Psoas muscle (tissue), 8 donors: ENCODE measurements around the gene PHGDH. TPM values are rescaled to one million over a fixed set of nuclear protein-coding genes. Genes with fewer than 3 reads are reported as not detected.

Experiments used
- ATAC-seq, 4 donors: fragments of 200-7000 bp; cut with Tn5 transposase; one replicate each; pipeline ENCODE4 v1.9.1; 2020; ENCODE audit warnings: moderate library complexity in 3 of 4, mild to moderate bottlenecking in 2 of 4
- DNase-seq, 2 donors: peaks; one replicate each; pipeline ENCODE4 v3.0.0-alpha.2; 2020
- H3K27ac ChIP-seq: fragments of 200-600 bp; one replicate; pipeline ENCODE4 v1.8.0; 2022
- H3K27me3 ChIP-seq, 3 donors: fragments of 200-600 bp in 1 of 3; one replicate each; pipeline versions ENCODE4 v1.6.1 to v1.8.0; 2013 to 2022; ENCODE audit warnings: low read length in 2 of 3, mild to moderate bottlenecking in 2 of 3, moderate library complexity in 1 of 3; ENCODE audit not compliant: insufficient read depth in 3 of 3
- H3K36me3 ChIP-seq, 2 donors: fragments of 200-600 bp in 1 of 2; one replicate each; pipeline versions ENCODE4 v1.6.1 to v1.8.0; 2013 to 2022; ENCODE audit warnings: low read depth in 1 of 2, mild to moderate bottlenecking in 1 of 2, moderate library complexity in 1 of 2; ENCODE audit not compliant: insufficient read depth in 1 of 2
- H3K4me1 ChIP-seq: fragments of 200-600 bp; one replicate; pipeline ENCODE4 v1.8.0; 2022
- H3K4me3 ChIP-seq: fragments of 200-600 bp; one replicate; pipeline ENCODE4 v1.8.0; 2022; ENCODE audit warnings: mild to moderate bottlenecking
- H3K9me3 ChIP-seq: fragments of 200-600 bp; one replicate; pipeline ENCODE4 v1.8.0; 2022
- WGBS, 3 donors: extraction: QIAGEN DNeasy Blood & Tissue Kit; methylation state at CpG; one replicate each; pipeline versions ENCODE4 v1.1.6 to v1.1.7; 2013; 5-methylcytosine and 5-hydroxymethylcytosine counted together
- intact Hi-C, 2 donors: fragments of 100-400 bp; cut with DNase I; formaldehyde crosslinking; loops; one replicate each; pipeline versions ENCODE4 v1.11.0 to v1.14.2; 2022
- polyA plus RNA-seq, 3 donors: library from polyadenylated mRNA; stranded (reverse); fragments of 200-250 nt; gene quantifications; one replicate each; pipeline ENCODE4 v1.2.3, GENCODE V29; 2013
- total RNA-seq, 4 donors: library from RNA; stranded (reverse); fragmentation: NEBNext Ultra II Directional in 2 of 4; extraction: Animal tissue kit (Norgen Biotek cat#: 25700) in 2 of 4; gene quantifications; one replicate each; pipeline versions ENCODE4 v1.2.1 to v1.2.4, GENCODE V29; 2021 to 2023
- TF ChIP-seq, protein P1 (sequence below): fragments of 200-600 bp; IDR thresholded peaks from one replicate; pipeline ENCODE4 v1.8.0; 2022; ENCODE audit warnings: antibody characterized with exemption
- donor health status: healthy with polysubstance abuse.
- donor health status: DM: no; HTN: no; CAD: no; lungs with moderate emphysema.
- donor health status: Bipolar disorder and iron deficiency.
- donor health status: healthy.
- donor health status: DM: yes; HTN: yes; CAD: no.
- donor health status: DM: no; HTN: no; CAD: no.
- donor health status: DM: no; HTN: no; CAD: no.
- donor health status: DM: yes; HTN: yes; CAD: no.

PHGDH gene
- total and polyA plus RNA-seq, 7 donors = 1.3 to 5.1 (median 2.7) TPM

- ATAC-seq = no peak
- Histone ChIP-seq H3K4me1 (peaks cover 19% of the 10 kb centered on the region), H3K27ac (no peak overlapping the region), H3K36me3 (no peaks in the 10 kb centered on the region), H3K9me3 (no peaks in the 10 kb centered on the region), H3K4me3 (no peak overlapping the region), H3K27me3 (peaks cover 0 to 16% (median 2%) of the 10 kb centered on the region in 3 donors)
- intact Hi-C loops = no loop called here
- DNase-seq = no peak
- TF ChIP-seq, protein P1, sequence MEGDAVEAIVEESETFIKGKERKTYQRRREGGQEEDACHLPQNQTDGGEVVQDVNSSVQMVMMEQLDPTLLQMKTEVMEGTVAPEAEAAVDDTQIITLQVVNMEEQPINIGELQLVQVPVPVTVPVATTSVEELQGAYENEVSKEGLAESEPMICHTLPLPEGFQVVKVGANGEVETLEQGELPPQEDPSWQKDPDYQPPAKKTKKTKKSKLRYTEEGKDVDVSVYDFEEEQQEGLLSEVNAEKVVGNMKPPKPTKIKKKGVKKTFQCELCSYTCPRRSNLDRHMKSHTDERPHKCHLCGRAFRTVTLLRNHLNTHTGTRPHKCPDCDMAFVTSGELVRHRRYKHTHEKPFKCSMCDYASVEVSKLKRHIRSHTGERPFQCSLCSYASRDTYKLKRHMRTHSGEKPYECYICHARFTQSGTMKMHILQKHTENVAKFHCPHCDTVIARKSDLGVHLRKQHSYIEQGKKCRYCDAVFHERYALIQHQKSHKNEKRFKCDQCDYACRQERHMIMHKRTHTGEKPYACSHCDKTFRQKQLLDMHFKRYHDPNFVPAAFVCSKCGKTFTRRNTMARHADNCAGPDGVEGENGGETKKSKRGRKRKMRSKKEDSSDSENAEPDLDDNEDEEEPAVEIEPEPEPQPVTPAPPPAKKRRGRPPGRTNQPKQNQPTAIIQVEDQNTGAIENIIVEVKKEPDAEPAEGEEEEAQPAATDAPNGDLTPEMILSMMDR = no peak
- WGBS, 3 donors = 54 to 59% (median 59%) methylated on average over 5 of the region's 5 CpGs
Measured at GRCh38 chr1:119715542-119715941, 3.8 kb downstream of the PHGDH start.

DNA sequence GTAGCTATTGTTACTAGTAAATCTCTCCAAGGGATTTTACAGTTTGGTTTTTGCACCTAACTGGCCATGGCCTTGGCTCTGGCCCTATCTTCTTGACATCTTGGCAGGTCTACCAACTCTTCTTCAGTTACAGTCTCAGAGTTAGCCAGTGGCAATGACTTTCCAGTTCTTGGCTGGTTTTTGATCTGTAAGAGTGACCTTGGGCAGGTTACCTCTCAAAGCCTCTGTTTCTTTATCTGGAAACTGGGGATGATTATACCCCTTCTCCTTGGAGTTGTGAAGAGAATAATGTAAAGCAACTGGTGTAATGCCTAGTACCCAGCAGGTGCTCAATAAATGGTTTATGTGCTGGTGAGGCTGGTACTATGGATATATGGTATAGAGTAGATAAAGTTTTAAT is 6.7 kb downstream of the PHGDH start:
- DNase-seq = no peak
- ATAC-seq = no peak
- H3K4me1 ChIP-seq = peaks cover 10% of the 10 kb centered on the region
- no peak overlapping the region for H3K27ac ChIP-seq
- intact Hi-C loops = no loop called here
- H3K9me3 ChIP-seq = no peaks in the 10 kb centered on the region
- no peaks in the 10 kb centered on the region for H3K36me3 ChIP-seq
- H3K27me3 ChIP-seq = no peaks in the 10 kb centered on the region
- no peak overlapping the region for H3K4me3 ChIP-seq
- TF ChIP-seq, protein P1 = no peak

- TF ChIP-seq, protein P1 = no peak
- Histone ChIP-seq H3K27me3 (no peaks in the 10 kb centered on the region), H3K27ac (no peak overlapping the region), H3K4me3 (no peak overlapping the region), H3K9me3 (no peaks in the 10 kb centered on the region), H3K4me1 (peaks cover 4% of the 10 kb centered on the region), H3K36me3 (no peaks in the 10 kb centered on the region)
- no peak for DNase-seq
- ATAC-seq = no peak
- 97 to 99% (median 97%) methylated on average over 3 of the region's 3 CpGs for WGBS, 3 donors
- intact Hi-C loops = no loop called here
Measured at GRCh38 chr1:119718972-119719371, 7.2 kb downstream of the PHGDH start.

DNA sequence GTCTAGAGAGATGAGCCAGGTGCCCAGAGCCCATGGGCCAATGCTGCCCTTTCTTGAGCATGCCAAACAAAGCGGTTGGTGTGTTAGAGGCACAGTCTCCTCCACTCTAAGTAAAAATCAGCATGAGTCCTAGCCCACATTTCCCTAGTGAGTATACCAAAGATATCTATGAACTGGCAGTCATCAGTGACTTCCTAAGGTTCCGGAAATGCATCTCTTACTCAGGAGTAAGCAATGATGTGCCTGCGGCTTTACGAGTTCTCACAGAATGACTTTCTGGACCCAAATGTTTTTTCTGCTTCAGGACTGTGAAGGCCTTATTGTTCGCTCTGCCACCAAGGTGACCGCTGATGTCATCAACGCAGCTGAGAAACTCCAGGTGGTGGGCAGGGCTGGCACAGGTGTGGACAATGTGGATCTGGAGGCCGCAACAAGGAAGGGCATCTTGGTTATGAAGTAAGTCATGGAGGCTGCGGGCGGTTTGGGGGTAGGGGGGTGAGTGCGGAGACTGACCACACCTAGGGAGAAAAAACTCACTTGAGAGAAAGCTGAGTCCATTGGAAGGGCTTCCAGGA is 9.2 kb downstream of the PHGDH start:
- Histone ChIP-seq H3K4me3 (no peak overlapping the region), H3K27ac (no peak overlapping the region), H3K36me3 (no peaks in the 10 kb centered on the region), H3K9me3 (no peaks in the 10 kb centered on the region), H3K4me1 (no peaks in the 10 kb centered on the region), H3K27me3 (no peaks in the 10 kb centered on the region)
- DNase-seq (no peak), ATAC-seq (no peak)
- intact Hi-C loops = no loop called here
- TF ChIP-seq, protein P1 = no peak
- WGBS, 3 donors = 96 to 97% (median 96%) methylated on average over 11 of the region's 11 CpGs

DNA sequence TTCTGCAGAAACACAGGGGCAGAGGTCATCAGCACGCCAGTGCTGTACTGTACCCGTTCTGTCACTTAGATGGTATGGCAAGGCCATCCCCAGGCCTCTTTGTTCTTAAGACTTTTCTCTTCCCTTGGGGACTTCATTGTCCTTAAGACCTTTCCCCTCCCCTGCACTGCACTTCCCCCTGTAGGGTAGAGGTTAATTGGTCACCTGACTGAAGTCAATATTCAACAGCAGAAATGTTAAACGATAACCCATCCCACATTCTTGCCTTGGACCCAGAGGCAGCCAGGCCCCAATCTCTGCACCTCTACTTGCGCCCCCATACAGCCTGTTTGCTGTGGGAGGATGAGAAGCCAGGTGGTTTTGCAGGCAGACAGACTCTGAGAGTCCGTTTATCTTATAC is 10.2 kb downstream of the PHGDH start:
- TF ChIP-seq, protein P1 = no peak
- ATAC-seq (no peak), DNase-seq (no peak)
- H3K4me1 ChIP-seq = no peaks in the 10 kb centered on the region
- H3K9me3 ChIP-seq = no peaks in the 10 kb centered on the region
- no peaks in the 10 kb centered on the region for H3K36me3 ChIP-seq
- 79 to 89% (median 82%) methylated on average over 5 of the region's 5 CpGs for WGBS, 3 donors
- H3K27ac ChIP-seq = no peak overlapping the region
- intact Hi-C loops = no loop called here
- H3K4me3 ChIP-seq = no peak overlapping the region
- no peaks in the 10 kb centered on the region for H3K27me3 ChIP-seq
